ENCODE results near the gene GCNT2.
"Not testable (repeated sequence)": the region's sequence is repeated elsewhere in the genome, so short reads cannot be mapped to it uniquely, and the experiment has no call there.

Gene GCNT2

GRCh38 chr6:10613723-10614122 is 92.6 kb downstream of the GCNT2 start:
- DNase-seq = no peak

- no peak for DNase-seq
These were observed 94.5 kb downstream of the GCNT2 start for GRCh38 chr6:10615675-10616074.

- not testable (repeated sequence) for DNase-seq
These were observed 95.1 kb downstream of the GCNT2 start for GRCh38 chr6:10616266-10616665.

DNA sequence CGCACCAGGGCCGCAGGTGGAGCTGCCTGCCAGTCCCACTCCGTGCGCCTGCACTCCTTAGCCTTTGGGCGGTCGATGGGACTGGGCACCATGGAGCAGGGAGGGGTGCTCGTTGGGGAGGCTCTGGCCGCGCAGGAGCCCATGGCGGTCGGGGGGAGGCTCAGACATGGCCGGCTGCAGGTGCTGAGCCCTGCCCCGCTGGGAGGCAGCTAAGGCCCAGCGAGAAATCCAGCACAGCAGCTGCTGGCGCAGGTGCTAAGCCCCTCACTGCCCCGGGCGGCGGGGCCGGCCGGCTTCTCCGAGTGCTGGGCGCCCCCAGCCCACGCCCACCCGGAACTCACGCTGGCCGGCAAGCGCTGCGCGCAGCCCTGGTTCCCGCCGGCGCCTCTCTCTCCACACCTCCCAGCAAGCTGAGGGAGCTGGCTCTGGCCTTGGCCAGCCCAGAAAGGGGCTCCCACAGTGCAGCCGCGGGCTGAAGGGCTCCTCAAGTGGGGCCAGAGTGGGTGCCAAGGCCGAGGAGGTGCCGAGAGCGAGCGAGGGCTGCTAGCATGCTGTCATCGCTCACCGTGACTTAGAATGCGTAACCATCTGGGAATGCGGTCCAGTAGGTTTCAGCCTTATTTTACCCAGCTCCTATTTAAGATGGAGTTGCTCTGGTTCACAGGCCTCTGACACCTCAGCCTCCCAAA is 96.0 kb downstream of the GCNT2 start:
- no peak for DNase-seq

GRCh38 chr6:10618409-10618808 is 97.3 kb downstream of the GCNT2 start:
- DNase-seq = no peak

GRCh38 chr6:10621213-10621612 is 100.1 kb downstream of the GCNT2 start:
- no peak for DNase-seq

DNA sequence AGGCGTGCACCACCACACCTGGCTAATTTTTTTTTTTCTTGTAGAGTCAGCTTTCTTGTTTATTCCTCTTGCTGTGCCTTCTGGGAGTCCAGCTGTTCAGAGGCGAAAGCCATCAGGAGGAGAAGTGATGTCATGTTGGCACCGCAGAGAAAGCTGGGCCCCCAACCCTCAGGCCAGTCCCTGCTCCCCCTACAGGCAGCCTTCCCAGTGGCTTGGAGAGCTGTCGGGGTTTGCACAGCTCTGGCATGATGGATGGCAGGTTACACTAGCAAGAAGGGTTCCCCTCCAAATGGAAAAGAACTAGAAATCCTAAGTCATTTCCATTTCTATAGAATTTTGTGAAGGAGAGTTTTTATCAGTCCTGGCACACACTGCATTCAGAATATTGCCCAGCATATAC is 100.7 kb downstream of the GCNT2 start:
- no peak for DNase-seq

DNA sequence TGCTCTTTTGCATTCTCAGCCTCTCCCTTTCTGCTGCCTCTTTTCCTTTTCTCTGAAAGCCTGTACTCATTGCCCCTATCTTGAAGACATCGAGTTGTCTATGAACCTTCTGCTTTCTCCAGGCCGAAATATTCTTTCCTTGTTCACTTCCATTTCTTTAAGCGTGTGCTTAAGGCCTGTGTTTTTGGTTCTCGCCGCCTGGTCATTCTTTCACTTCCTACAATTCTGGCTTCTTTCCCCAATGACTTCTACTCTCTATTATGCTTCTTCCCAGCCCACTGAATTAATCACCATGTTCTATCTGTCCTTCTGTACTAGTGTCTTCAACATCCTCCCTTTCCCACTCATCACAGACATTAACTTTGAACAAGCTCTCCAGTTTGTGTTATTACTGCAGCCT is 103.7 kb downstream of the GCNT2 start:
- DNase-seq = no peak

GRCh38 chr6:10626154-10626741 is 105.1 kb downstream of the GCNT2 start:
- DNase-seq = no peak

GRCh38 chr6:10627800-10628199 is 106.6 kb downstream of the GCNT2 start:
- DNase-seq = no peak

- no peak for DNase-seq
These were observed 109.0 kb downstream of the GCNT2 start for GRCh38 chr6:10630178-10630577.

GRCh38 chr6:10633216-10633615 is 112.1 kb downstream of the GCNT2 start:
- no peak for DNase-seq

- DNase-seq = no peak
These were observed 119.3 kb downstream of the GCNT2 start for GRCh38 chr6:10640412-10640811.

DNA sequence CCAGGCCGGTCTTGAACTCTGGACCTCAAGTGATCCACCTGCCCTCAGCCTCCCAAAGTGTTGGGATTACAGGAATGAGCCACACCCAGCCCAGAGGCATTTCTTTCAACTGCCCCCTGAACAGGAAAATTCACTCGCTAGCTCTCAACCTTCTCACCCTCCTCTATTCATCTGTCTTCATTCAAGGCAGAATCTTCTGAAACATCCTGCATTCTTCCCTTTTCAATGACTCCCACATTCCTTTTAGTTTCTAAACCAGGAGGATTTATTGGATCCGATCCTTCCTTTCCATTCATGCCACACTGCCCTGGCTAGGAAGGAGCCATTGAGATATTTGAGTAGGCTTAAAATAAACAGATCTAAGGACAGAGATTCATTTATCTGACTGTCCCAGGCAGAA is 120.4 kb downstream of the GCNT2 start:
- DNase-seq = no peak

GRCh38 chr6:10643201-10643651 is 122.1 kb downstream of the GCNT2 start:
- no peak for DNase-seq

GRCh38 chr6:10644225-10644624 is 123.1 kb downstream of the GCNT2 start:
- no peak for DNase-seq

GRCh38 chr6:10655508-10656055 is 134.4 kb downstream of the GCNT2 start:
- DNase-seq = no peak

- DNase-seq = no peak
These were observed 138.0 kb downstream of the GCNT2 start for GRCh38 chr6:10658910-10659698.

GRCh38 chr6:10659699-10660348 is 138.7 kb downstream of the GCNT2 start:
- DNase-seq = no peak

GRCh38 chr6:10660431-10661191 is 139.5 kb downstream of the GCNT2 start:
- not testable (repeated sequence) for DNase-seq

DNA sequence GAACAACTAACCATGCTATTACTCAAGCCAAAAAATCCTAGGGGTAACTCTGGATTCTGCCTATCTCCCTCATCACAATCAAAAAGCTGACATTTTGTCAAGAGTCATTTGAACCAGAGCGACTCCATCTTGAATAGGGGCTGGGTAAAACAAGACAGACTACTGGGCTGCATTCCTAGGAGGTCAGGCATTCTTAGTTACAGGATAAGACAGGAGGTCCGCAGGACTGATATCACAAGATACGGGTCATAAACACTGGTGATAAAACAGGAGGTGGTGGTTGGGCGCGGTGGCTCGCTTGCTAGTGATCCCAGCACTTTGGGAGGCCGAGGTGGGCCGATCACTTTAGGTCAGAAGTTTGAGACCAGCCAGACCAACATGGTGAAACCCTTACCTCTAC is 141.1 kb downstream of the GCNT2 start:
- DNase-seq = no peak

DNA sequence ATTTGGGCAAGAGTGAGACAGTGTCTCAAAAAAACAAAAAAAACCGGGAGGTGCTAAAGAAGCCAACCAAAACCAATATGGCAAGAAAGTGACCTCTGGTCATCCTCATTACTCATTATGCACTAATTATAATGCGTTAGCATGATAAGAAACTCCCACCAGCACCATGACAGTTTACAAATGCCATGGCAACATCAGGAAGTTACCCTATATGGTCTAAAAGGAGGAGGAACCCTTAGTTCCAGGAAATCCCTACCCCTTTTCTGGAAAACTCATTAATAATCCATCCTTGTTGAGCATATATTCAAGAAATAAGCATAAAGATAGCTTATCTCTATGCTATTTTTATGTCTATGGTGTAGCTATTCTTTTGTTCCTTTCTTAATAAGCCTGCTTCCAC is 141.6 kb downstream of the GCNT2 start:
- DNase-seq = no peak

All from activated T-cell treated with anti-CD3 and anti-CD28 coated beads, Interleukin-2, amount 50 U/mL, for 1 hour (primary cell).